Stimulated activated CD8-positive, alpha-beta memory T cell treated with anti-CD3 and anti-CD28 coated beads, Interleukin-4, amount 100 ng/mL, for 48 hours (primary cell): ENCODE data around the gene PMM2.

Source experiments
- DNase-seq: peaks from one replicate; pipeline ENCODE4 v3.0.0-alpha.2; 2020

The PMM2 gene

GRCh38 chr16:8853611-8854010 is 56.0 kb downstream of the PMM2 start:
- DNase-seq, result peak; percentile 28

- peak; percentile 4 for DNase-seq
Measured at GRCh38 chr16:8854298-8854948, 56.8 kb downstream of the PMM2 start.

- DNase-seq, result no peak
Measured at GRCh38 chr16:8855051-8855786, 57.6 kb downstream of the PMM2 start.

- DNase-seq, result no peak
Measured at GRCh38 chr16:8855972-8856371, 58.3 kb downstream of the PMM2 start.

- no peak for DNase-seq
Measured at GRCh38 chr16:8858994-8859912, 61.6 kb downstream of the PMM2 start.

GRCh38 chr16:8859913-8860881 is 62.6 kb downstream of the PMM2 start:
- no peak for DNase-seq

GRCh38 chr16:8861563-8862308 is 64.1 kb downstream of the PMM2 start:
- DNase-seq, result no peak

GRCh38 chr16:8862309-8863130 is 64.9 kb downstream of the PMM2 start:
- DNase-seq, result no peak

- DNase-seq, result no peak
Measured at GRCh38 chr16:8863594-8864424, 66.2 kb downstream of the PMM2 start.

GRCh38 chr16:8864480-8865110 is 67.0 kb downstream of the PMM2 start:
- no peak for DNase-seq

- no peak for DNase-seq
Measured at GRCh38 chr16:8865145-8865882, 67.7 kb downstream of the PMM2 start.

- DNase-seq, result no peak
Measured at GRCh38 chr16:8866118-8866883, 68.7 kb downstream of the PMM2 start.

GRCh38 chr16:8866884-8867215 is 69.2 kb downstream of the PMM2 start:
- DNase-seq, result no peak

- no peak for DNase-seq
Measured at GRCh38 chr16:8867216-8867931, 69.7 kb downstream of the PMM2 start.

GRCh38 chr16:8867932-8868415 is 70.3 kb downstream of the PMM2 start:
- DNase-seq, result no peak

- DNase-seq, result peak; percentile 86
Measured at GRCh38 chr16:8868416-8869211, 71.0 kb downstream of the PMM2 start, which contains the start of gene CARHSP1. TSS of gene CARHSP1 (minus strand) at chr16:8869006. CDS start at chr16:8859328, 9,678 bp downstream.
